Measurements from ENCODE around the gene CYP2A6.
"Not testable (repeated sequence)": the region's sequence is repeated elsewhere in the genome, so short reads cannot be mapped to it uniquely, and the experiment has no call there.

The CYP2A6 gene

GRCh38 chr19:40843653-40844052 is 6.6 kb downstream of the CYP2A6 start:
- not testable (repeated sequence) for DNase-seq

- not testable (repeated sequence) for DNase-seq
Measured at GRCh38 chr19:40842997-40843652, 7.1 kb downstream of the CYP2A6 start.

GRCh38 chr19:40842012-40842411 is 8.2 kb downstream of the CYP2A6 start:
- DNase-seq: not testable (repeated sequence)

- not testable (repeated sequence) for DNase-seq
Measured at GRCh38 chr19:40838477-40838876, 11.8 kb downstream of the CYP2A6 start.

GRCh38 chr19:40836754-40837429 is 13.4 kb downstream of the CYP2A6 start:
- DNase-seq: no peak

- DNase-seq: not testable (repeated sequence)
Measured at GRCh38 chr19:40833728-40834533, 16.3 kb downstream of the CYP2A6 start.

- DNase-seq: not testable (repeated sequence)
Measured at GRCh38 chr19:40832431-40832790, 17.8 kb downstream of the CYP2A6 start.

GRCh38 chr19:40831502-40832430 is 18.5 kb downstream of the CYP2A6 start:
- no peak for DNase-seq

- not testable (repeated sequence) for DNase-seq
Measured at GRCh38 chr19:40830741-40831140, 19.5 kb downstream of the CYP2A6 start.

GRCh38 chr19:40829205-40829604 is 21.0 kb downstream of the CYP2A6 start:
- DNase-seq: no peak

GRCh38 chr19:40827386-40828247 is 22.6 kb downstream of the CYP2A6 start:
- DNase-seq: no peak

- DNase-seq: not testable (repeated sequence)
Measured at GRCh38 chr19:40826699-40827385, 23.4 kb downstream of the CYP2A6 start.

- DNase-seq: not testable (repeated sequence)
Measured at GRCh38 chr19:40826312-40826698, 23.9 kb downstream of the CYP2A6 start.

GRCh38 chr19:40825460-40826095 is 24.7 kb downstream of the CYP2A6 start:
- DNase-seq: not testable (repeated sequence)

GRCh38 chr19:40824916-40825315 is 25.3 kb downstream of the CYP2A6 start:
- DNase-seq: not testable (repeated sequence)

GRCh38 chr19:40822704-40823553 is 27.3 kb downstream of the CYP2A6 start:
- not testable (repeated sequence) for DNase-seq

- no peak for DNase-seq
Measured at GRCh38 chr19:40822161-40822560, 28.1 kb downstream of the CYP2A6 start.

GRCh38 chr19:40819479-40820234 is 30.6 kb downstream of the CYP2A6 start:
- not testable (repeated sequence) for DNase-seq
